Measurements from ENCODE around the gene ZNF33B.
"Not testable (repeated sequence)": the region's sequence is repeated elsewhere in the genome, so short reads cannot be mapped to it uniquely, and the experiment has no call there.

Gene ZNF33B

DNA sequence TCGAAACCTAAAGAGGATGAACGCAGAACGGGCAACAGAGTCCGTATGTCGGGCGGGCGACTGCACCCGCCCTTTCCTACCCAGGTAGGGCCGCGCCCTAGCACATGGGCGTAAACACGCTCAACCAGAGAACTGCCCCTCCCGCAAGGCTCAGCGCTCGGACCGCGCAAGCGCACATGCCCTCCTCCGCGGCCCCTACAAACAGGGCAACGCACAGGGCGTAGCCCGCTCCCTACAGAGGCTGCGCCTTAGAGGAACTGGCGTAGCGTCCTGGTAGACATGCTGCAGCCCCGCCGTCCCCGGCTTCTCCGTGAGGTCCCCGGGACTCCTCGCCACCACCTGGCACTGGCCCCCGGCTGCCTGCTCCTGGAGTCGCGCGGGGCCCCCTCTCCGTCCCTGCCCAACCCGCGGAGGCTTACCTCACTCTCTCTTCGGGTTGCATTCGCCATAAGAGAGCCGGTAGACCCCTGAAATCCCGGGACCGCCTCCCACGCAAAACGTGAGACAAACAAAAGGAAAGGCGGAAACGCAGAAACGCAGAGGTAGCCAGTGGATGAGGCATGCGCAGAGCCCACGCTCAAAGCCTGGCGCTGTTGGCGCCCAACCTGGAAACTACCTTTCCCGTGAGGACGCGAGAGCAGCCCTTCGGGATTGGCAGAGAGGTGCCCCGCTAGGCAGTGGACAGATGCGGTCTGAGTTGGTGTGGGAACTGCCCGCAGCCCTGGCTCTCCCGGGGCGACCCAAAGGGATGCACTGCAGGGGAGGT lies at the start of gene ZNF33B:
TSS of gene ZNF33B (minus strand) at position 516 of the 766 bp plus-strand sequence. CDS start 1,642 bp downstream, outside the sequence.
- DNase-seq: peak; percentile 57 to 94 (median 84)

DNA sequence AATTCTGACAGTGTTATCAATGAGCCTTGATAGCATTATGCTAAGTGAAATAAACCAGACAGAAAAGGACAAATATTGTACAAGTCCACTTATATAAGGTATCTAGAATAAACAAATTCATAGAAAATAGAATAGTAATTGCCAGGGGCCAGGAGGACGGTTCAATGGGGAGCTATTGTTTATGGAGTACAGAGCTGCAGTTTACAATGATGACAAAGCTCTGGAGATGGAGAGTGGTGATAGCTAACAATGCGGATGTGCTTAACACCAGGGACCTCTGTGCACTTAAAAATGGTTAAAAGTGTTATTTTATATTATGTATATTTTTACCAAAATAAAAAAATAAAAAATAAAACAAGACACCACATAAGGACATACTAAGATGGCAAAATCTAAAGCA lies 46.1 kb upstream of the ZNF33B start:
- no peak for DNase-seq

DNA sequence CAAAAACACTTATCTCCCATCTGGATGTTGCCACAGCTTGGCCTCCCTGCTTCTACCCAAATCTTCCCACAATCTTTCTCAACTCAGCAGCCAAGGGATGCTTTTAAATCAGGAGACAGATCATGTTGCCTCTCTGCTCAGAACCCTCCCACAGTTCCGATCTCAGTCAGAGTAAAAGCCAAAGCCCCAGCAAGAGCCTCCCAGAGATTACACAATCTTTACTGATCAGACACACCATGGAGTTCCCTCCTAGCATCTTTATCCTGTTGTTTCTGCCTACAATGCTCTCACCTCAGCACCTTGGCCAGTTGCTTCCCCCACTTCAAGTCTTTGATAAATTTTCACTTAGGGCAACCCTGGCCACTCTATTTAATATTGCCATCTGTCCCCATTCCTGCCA lies 41.9 kb upstream of the ZNF33B start:
- no peak for DNase-seq

DNA sequence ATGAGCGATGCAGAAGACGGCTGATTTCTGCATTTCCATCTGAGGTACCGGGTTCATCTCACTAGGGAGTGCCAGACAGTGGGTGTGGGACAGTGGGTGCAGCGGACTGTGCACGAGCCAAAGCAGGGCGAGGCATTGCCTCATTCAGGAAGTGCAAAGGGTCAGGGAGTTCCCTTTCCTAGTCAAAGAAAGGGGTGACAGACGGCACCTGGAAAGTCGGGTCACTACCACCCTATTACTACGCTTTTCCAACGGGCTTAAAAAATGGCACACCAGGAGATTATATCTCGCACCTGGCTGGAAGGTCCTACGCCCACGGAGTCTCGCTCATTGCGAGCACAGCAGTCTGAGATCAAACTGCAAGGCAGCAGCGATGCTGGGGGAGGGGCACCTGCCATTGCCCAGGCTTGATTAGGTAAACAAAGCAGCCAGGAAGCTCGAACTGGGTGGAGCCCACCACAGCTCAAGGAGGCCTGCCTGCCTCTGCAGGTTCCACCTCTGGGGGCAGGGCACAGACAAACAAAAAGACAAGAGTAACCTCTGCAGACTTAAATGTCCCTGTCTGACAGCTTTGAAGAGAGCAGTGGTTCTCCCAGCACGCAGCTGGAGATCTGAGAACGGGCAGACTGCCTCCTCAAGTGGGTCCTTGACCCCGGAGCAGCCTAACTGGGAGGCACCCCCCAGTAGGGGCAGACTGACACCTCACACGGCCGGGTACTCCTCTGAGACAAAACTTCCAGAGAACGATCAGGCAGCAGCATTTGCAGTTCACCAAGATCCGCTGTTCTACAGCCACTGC lies 27.0 kb upstream of the ZNF33B start:
- DNase-seq: not testable (repeated sequence)

DNA sequence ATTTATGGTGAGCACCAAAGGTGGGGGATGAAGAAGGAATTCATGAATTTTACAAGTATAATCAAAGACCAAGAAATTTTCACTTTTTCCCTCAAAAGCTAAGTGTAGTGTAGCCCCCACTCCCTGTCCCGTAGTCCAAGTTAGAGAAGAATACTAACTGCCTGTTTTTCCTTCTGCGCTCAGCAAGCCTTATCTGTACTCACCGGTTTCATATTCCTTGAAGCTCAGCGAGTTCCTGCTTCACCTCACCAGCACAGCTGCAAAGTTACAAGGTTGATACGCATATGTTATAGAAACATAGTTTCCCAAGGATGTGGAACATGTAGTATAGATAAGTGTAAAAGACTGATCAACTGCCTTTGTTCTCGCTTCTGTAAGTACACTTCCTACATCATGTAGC lies 16.0 kb upstream of the ZNF33B start:
- no peak for DNase-seq

DNA sequence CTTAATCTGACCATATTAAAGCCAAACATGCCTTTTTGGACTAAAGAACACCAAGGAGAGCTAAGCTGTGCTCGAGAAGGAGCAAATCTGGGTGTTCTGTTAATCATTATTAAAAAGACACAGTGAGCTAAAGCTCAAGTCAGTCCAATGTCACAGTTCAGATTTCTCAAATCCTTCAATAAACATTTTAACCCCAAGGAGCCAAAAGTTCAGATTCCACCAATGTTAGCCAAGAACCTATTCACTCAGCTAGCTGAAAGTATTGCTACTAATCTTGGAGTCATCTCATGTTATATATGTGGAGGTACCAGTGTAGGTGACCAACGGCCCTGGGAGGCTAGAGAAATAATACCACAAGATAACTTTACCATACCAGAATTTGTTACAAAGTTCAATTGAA lies 14.5 kb upstream of the ZNF33B start:
- DNase-seq: no peak

DNA sequence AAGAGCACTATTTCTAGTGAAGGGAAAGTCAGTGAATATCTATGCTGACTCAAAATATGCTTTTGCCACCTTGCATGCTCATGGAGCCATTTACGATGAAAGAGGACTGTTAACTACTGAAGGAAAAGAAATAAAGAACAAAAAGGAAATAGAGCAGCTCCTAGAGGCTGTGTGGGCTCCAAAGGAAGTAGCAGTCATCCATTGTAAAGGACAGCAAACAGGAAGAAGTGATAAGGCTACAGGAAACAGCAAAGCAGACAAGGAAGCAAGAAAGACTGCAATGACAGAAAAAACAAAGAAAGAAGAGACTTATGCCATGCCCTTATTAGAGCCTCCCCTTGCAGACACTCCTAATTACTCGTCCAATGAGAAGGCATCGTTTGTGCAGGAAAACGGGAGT lies 12.0 kb upstream of the ZNF33B start:
- DNase-seq: no peak

DNA sequence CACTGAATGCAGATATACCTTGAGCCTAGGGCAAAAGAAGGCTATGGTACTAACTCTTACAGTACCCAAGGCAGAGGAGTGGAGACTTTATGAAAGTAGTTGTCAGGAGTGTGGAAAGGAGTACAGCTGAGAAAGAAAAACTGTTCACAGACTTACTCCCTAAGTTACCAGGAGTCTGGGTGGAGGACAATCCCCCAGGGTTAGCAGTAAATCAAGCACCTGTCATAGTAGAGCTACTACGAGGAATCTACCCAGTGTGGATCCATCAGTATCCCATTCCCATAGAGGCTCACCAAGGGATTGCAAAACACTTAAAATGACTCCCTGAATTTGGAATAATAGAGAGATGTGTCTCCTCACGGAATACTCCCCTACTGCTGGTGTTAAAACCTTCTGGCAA lies 10.1 kb upstream of the ZNF33B start:
- DNase-seq: no peak

DNA sequence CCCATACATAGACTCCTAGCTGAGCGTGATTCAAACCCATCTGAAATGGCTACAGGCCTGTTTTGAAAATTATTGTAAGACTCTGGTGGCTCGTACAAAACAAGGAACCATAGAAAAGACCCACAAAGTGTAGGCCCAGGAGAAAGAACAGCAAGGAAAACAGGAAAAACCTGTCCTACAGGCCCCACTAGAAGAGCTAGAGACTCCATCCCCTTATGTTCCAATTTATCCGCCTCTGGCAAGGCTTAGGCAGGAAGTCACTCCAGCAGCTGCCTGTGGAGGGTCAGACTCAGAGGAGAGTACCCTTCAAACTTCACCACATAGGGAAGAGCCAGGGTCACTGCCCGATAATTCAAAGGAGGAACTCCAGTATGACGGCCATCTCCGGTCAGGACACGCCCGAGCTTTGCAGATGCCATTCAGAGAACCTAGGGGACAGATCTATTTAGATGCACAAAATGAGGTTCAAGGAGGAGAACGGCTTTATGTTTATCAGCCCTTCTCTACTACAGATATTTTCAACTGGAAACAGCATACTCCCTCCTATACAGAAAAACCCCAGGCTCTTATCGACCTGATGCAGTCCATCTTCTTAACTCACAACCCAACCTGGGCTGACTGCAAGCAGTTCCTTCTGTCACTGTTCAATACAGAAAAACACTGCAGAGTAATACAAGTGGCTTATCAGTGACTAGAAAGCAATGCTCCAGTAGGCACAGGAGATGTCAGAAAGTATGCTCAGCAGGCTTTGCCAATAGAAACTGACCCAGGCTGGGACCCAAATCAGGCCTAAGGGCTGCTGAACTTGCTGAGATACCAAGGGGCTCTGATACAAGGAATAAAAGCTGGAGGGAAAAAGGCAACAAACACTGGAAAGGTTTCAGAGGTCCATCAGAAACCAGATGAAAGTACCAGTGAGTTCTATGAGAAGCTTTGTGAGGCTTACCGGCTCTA lies 8.6 kb upstream of the ZNF33B start:
- DNase-seq: no peak

DNA sequence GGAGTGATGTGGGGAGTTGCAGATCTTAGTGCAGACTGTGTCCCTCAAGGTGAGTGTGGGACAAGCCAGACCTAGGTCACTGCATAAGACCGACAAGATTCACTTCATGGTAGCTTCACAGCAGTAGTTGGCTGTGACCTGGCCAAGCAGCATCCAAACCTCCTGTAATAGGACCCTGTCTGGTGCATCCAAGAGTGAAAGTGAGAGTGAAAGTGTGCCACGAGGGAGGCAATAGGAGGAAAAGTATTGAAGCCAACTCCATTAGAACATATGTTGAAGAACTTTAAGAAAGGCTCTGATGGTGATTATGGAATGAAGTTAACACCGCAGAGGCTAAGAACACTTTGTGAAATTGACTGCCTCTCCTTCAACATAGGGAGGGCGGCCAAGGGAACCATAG lies 7.8 kb upstream of the ZNF33B start:
- DNase-seq: no peak

DNA sequence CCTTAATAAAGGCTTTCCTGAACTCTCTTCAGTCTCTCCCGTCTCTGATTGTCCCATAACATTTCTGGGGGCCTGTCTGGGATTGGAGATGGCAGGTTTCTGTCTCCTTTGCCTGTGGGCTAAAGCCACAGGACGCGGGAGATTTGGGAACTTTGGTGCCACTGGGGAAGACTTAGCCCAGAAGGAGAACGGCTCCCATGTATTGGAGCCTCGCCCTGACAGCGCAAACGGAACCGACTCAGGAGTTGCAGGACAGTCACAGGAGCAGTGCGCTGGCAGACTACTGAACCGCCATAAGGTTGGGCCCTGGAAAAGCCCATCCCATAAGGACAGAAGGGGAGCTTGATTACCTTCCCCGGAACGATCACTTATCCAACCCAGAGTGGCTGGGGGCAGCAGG lies 7.1 kb upstream of the ZNF33B start:
- no peak for DNase-seq

DNA sequence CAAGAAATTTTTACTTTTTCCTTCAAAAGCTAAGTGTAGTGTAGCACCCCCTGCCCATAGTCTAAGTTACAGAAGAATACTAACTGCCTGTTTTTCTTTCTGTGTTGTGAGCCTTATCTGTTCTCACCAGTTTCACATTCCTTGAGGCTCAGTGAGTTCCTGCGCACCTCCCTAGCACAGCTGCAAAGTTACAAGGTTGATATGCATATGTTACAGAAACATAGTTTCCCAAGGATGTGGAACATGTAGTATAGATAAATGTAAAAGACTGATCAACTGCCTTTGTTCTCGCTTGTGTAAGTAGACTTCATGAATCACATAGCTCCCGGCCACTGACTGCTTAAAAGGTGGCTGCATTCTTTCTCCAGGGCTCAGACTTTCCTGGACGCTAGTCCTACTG lies 6.7 kb upstream of the ZNF33B start:
- no peak for DNase-seq

DNA sequence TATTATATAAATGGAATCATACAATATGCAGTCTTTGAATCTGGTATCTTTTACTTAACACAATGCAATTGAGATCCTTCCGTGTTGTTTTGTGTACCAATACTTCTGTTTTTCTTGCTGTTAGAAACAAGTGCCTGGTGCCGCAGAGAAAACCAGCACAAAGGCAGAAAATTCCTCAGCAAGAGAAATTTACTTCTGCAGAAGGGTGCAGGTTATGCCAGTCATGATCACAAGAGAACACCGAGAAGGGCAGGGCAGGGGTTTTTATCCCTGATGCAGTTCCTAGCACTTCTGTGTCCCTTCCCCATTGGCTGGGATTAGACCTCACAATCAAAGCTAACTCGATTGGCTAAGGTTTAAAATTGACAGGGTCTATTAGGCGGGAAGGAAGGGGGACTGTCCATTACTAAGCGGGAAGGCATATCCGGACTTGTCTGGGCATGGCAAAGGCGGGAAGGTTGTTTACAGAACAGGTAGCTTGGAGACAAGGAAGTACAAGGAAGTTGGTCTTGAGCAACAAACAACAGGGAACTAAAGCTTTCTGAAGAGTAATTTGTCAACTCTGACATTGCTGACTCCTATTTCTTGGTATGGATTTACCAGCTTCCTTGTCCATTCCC lies 2.4 kb upstream of the ZNF33B start:
- DNase-seq: no peak

DNA sequence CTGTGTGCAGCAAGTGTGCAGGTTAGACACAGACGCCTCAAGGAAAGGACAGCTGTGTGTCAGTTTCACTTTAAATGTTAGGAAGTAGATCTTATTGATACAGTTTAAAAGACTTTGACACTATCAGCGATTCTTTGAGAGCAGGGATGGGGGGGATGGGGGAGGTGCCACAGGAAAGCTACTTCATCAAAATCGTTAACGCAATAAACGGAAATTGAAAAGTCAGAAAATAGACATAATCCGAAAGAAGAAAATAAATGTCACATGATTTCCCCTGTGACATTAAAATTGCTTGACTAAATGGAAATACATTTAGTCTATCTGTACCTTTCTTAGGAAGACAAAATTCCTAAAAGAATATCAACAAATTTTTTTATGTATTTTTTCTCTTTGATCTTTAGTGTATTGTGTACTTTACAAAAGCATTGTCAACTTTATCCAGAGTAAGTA lies 476 bp upstream of the ZNF33B start:
- DNase-seq: no peak

DNA sequence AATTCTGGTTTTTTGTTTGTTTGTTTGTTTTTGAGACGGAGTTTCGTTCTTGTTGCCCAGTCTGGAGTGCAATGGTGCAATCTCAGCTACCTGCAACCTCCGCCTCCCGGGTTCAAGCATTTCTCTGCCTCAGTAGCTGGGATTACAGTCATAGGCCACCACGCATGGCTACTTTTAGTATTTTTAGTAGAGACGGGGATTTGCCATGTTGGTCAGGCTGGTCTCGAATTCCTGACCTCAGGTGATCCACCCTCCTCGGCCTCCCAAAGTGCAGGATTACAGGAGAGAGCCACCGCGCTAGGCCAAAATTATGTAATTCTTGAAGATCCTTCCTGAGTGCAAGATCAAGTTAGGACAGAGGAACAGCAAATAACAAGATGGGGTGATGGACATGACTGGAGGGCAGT lies 719 bp downstream of the ZNF33B start:
- DNase-seq: peak in 3 of 56 donors; percentile 32 to 51 (median 39)

DNA sequence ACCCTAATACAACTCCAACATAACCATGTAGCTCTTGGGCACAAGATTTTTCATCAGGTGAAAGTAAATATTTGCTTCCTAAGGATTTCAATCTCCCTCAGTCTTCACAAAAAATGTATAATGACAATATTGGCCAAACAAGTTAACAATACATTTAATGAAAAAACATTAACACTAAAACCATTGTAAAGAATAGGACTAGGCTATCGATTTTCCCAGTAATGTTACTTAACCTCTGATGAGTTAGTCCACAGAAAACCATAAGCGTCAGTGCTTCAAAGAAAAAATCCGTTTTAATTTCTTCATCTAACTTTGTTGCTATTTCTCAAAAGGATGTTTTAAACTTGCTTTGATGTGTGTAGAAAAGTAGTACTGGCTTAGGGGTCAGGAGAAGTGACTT lies 1.2 kb downstream of the ZNF33B start:
- DNase-seq: no peak

DNA sequence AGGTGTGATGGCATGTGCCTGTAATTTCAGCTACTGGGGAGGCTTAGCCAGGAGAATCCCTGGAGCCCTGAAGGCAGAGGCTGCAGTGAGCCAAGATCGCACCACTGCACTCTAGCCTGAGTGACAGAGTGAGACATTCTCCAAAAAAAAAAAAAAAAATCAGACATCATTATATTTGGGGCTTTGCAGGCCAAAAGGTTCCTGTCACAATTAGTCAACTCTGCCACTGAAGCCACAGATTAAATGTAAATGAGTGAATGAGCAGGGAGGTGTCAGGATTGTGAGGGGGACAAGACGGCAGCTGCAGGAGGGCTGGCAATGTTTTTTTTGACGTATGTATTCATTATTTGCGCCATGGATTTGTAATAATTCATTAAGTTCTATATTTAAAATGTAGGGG lies 3.3 kb downstream of the ZNF33B start:
- no peak for DNase-seq

DNA sequence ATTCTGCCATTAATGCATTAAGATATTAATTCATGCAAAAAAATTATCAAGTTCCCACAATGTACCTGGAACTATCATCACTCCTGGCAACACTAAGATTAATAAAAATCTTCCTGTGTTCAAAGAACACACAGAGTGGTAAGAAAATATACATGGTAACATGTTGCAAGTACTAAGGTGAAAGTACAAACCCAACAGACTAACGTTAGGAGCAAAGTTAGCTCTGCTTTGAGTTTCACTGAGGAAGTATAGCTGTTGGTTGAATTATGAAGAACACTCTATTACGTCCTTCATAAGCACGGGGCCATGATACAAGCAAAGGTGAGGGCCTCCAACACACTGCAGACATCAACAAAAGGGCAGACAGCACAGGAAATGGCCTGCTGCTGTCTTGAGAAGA lies 5.8 kb downstream of the ZNF33B start:
- DNase-seq: no peak

DNA sequence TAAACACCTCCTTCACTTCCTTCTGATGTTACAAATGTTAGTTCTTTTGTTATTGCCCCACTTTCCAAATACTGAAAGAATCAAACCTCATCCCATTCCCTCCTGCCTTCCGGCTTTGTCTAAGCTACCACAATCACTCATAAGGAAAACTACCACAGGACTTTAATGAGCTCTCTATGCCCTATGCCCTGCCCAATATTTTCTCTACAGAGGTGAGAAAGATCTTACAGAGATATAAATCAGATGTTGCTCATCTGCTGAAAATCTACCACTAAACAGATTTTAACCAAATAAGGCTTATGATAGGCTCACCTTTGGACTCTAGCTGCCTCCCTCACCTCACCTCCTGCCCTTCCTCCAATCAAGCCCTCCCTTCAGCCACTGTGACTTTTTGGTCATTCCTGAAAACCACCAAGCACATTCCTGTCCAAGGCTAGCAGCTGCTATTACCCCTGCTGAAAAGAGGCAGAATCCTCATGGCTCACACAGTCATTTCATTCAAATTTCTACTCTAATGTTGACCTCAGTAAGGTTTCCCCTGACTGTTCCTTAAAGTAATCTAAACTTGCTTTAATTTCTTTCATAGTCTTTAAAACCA lies 7.7 kb downstream of the ZNF33B start:
- no peak for DNase-seq

DNA sequence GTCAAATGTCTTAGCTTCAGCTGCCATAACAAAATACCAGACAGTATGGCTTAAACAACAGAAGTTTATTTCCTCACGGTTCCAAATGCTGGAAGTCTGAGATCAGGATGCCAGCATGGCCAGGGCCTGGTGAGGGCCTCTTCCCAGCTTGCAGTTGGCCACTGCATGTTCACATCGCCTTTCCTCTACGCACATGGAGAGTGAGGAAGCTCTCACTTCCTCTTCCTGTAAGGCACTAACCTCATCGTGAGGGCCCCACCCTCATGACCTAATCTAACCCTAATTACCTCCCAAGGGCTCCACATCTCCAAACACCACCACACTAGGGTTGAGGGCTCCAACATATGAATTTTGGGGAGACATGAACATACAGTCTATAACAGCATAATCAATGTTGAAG lies 14.4 kb downstream of the ZNF33B start:
- no peak for DNase-seq

DNA sequence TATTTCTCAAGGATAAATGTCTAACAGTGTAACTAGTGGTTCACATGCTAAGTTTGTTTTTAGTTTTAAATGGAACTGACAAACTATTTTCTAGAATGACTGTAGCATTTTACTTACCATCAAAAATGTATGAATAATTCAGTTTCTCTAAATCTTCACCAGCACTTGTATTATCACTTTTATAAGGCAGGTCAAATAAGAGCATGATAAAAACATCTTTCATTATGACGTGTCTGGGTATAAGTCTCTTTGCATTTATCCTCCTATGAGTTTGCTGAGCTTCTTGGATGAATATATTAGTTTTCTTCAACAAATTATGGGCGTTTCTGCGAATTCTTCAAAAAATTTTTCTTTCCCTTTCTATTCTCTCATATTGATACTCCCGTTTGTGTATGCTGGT lies 19.9 kb downstream of the ZNF33B start:
- DNase-seq: no peak
